Ectodermal cell (in vitro differentiated cells): Measurements from ENCODE around the gene NXT1.

Experiments used
- H3K27ac ChIP-seq: 2 replicates; pipeline ENCODE4 v1.7.0; 2013; ENCODE audit warnings: mild to moderate bottlenecking, low read depth, low read length; ENCODE audit not compliant: insufficient read depth, poor library complexity, severe bottlenecking
- H3K27me3 ChIP-seq: 2 replicates; pipeline ENCODE4 v1.7.0; 2013; ENCODE audit warnings: mild to moderate bottlenecking, low read length; ENCODE audit not compliant: insufficient read depth, control insufficient read depth, poor library complexity, severe bottlenecking
- H3K36me3 ChIP-seq: one replicate; pipeline ENCODE4 v1.7.0; 2013; ENCODE audit warnings: low read length; ENCODE audit not compliant: control insufficient read depth, insufficient read depth
- H3K4me1 ChIP-seq: one replicate; pipeline ENCODE4 v1.7.0; 2013; ENCODE audit warnings: low read length; ENCODE audit not compliant: control insufficient read depth, insufficient read depth
- H3K4me3 ChIP-seq: 2 replicates; pipeline ENCODE4 v1.7.0; 2013; ENCODE audit warnings: low read depth, low read length, control low read depth; ENCODE audit not compliant: insufficient read depth
- H3K9me3 ChIP-seq: 2 replicates; pipeline ENCODE4 v1.7.0; 2013; ENCODE audit warnings: mild to moderate bottlenecking, low read length, moderate library complexity; ENCODE audit not compliant: control insufficient read depth
- WGBS, 2 experiments: methylation state at CpG; one replicate each; pipeline ENCODE4 v1.1.7; 2013; ENCODE audit warnings: missing lambda C conversion rate in 2 of 2; 5-methylcytosine and 5-hydroxymethylcytosine counted together

Gene NXT1

DNA sequence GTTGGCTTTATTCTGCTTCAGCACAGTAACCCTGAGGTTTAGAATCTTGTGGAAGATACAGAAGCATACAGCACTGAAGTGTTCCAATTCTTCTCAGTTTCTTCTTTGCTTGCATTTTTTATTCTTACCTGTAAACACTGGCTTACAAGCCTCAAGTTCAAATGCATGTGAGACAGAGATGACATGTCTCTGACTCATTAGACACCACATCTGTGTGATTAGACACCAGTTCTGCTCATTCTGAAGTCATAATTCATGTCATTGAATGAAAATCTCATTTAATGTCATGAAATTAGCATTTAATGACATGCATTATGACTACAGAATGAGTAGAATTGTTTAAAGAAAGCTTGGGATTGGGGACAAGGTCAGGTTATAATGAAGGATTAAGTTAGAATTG, 17.2 kb downstream of the NXT1 start:
- H3K4me1 ChIP-seq = no peaks in the 10 kb centered on the region
- H3K27me3 ChIP-seq = no peaks in the 10 kb centered on the region
- H3K27ac ChIP-seq = no peak overlapping the region
- H3K9me3 ChIP-seq = no peaks in the 10 kb centered on the region
- peaks cover 31% of the 10 kb centered on the region for H3K36me3 ChIP-seq
- H3K4me3 ChIP-seq = no peak overlapping the region

DNA sequence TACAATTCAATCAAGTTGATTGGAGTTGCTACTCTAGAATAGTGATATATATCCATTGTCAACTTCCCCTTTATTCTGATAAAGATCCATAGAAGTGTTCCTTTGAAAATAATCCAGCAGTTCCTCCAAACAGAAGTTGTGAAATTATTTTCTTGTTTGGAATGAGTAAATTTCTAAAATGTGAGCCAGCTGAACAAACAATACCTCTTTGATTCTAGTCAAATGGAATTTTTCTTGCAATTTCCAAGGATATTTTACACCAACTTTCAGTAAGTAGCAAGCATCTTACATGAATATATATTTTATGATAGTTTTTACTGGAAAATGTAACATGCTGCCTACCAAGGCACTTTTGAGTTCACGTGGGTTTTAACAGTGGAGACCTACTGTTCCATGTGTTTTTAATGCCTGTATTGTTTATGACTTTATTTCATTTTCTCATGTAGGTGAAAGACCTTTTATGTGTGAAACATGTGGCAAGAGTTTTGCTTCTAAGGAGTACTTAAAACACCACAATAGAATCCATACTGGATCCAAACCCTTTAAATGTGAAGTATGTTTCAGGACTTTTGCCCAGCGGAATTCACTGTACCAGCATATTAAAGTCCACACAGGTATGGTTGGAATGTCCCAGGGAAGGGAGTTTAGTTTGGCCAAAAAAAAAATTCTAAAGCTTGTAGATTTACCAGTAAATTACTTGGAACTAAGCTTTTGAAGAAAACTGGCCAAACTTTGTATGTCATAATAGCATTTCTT, 17.9 kb downstream of the NXT1 start:
- Histone ChIP-seq H3K4me3 (no peak overlapping the region), H3K4me1 (no peaks in the 10 kb centered on the region), H3K27me3 (no peaks in the 10 kb centered on the region), H3K27ac (no peak overlapping the region), H3K9me3 (no peaks in the 10 kb centered on the region), H3K36me3 (peaks cover 34% of the 10 kb centered on the region)
- 95 to 100% methylated on average over 1 to 2 of the region's 2 CpGs for WGBS, 2 experiments

DNA sequence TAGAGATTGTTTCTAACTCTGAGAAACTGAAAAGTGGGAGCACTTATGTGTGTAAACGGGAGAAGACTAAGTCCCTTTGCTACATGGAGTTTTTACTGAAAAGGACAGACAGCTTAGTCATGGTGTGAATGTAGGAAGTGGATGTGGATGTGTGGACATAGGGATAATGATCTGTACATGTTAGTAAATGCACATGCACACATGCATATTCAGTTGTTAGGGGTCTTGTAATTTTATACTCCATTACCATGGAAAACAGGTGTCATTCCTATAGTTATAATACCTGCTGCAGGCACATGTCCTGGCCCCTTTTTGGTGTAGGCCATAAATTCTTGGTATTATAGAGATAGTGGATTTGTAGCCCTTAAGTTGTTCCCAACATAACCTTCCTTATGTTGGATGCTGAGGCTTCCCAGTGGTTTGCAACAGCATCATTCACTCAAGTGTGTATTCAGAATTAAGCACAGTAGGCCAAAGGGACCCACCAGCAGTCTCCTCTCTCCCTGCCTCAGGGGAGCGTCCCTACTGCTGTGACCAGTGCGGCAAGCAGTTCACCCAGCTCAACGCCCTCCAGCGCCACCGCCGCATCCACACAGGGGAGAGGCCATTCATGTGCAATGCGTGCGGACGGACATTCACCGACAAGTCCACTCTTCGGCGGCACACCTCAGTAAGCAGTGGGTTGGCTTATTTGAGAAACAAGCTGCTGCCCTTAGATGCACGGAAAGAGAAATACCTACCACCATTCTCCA, 18.7 kb downstream of the NXT1 start:
- Histone ChIP-seq H3K4me1 (no peaks in the 10 kb centered on the region), H3K27me3 (no peaks in the 10 kb centered on the region), H3K9me3 (no peaks in the 10 kb centered on the region), H3K27ac (no peak overlapping the region), H3K36me3 (peaks cover 37% of the 10 kb centered on the region), H3K4me3 (no peak overlapping the region)
- WGBS, 2 experiments = 96 to 97% methylated on average over 14 of the region's 14 CpGs

DNA sequence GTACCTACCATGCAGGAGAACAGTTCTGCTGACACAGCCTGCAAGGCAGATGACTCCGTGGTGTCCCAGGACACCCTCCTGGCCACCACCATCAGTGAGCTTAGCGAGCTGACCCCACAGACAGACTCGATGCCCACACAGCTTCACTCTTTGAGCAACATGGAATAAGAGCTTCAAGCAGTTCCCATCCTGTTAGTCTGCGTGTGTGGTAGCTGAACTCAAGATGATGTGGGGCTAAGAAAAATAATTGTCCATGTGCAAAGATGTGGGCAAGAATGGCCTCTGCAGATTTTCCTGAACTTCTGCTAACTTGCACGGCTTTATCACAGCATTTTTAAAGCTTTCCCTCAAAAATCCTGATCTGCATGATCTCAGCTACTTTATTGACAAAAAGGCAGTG, 19.7 kb downstream of the NXT1 start:
- Histone ChIP-seq H3K4me1 (no peaks in the 10 kb centered on the region), H3K9me3 (no peaks in the 10 kb centered on the region), H3K4me3 (no peak overlapping the region), H3K27me3 (no peaks in the 10 kb centered on the region), H3K36me3 (peaks cover 37% of the 10 kb centered on the region), H3K27ac (no peak overlapping the region)
- 95% methylated on average over 5 of the region's 5 CpGs for WGBS, 2 experiments

DNA sequence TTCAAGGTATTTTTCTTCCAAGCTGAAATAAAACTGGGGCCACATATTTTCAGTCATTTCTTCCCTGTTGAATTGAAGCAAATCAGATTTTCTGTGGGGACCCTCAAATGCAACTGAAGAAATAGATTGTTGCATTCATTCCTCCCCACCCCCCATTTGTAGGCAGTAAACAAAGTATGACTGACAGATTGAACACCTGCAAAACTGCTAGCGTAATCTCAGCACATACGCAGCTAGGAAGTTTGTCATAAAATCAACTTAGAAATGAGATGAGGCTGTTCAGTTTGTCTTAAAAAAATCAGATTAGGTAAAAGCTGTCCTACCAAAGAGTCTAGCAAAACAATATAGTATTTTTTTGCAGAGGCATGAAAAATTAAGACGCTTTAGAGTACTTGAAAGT, 20.3 kb downstream of the NXT1 start:
- WGBS, 2 experiments = 91 to 98% methylated on average over 3 of the region's 3 CpGs
- H3K36me3 ChIP-seq = peaks cover 37% of the 10 kb centered on the region
- no peak overlapping the region for H3K27ac ChIP-seq
- no peaks in the 10 kb centered on the region for H3K27me3 ChIP-seq
- no peaks in the 10 kb centered on the region for H3K9me3 ChIP-seq
- H3K4me1 ChIP-seq = no peaks in the 10 kb centered on the region
- H3K4me3 ChIP-seq = no peak overlapping the region

DNA sequence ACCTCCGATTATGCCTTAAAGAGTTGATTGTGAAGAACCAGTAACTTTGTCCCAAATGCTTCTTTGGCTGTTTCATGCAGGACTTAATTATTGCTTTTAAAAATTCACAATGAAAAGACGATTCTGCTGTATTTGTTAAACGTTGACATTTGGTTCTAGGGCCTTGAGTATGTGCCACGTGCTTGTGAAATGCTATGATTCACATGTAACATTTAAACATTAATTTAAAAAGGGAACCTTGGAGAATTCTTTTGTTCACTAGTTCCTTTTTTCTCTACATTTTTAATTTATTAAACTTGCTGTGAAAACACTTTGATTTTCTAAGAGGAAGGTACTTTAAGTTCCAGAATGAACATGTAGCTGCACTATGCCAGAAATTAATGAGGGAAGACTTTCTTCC, 20.9 kb downstream of the NXT1 start:
- H3K4me3 ChIP-seq = no peak overlapping the region
- H3K27me3 ChIP-seq = no peaks in the 10 kb centered on the region
- 86 to 96% methylated on average over 3 to 4 of the region's 4 CpGs for WGBS, 2 experiments
- H3K9me3 ChIP-seq = no peaks in the 10 kb centered on the region
- H3K4me1 ChIP-seq = no peaks in the 10 kb centered on the region
- no peak overlapping the region for H3K27ac ChIP-seq
- H3K36me3 ChIP-seq = peaks cover 40% of the 10 kb centered on the region

DNA sequence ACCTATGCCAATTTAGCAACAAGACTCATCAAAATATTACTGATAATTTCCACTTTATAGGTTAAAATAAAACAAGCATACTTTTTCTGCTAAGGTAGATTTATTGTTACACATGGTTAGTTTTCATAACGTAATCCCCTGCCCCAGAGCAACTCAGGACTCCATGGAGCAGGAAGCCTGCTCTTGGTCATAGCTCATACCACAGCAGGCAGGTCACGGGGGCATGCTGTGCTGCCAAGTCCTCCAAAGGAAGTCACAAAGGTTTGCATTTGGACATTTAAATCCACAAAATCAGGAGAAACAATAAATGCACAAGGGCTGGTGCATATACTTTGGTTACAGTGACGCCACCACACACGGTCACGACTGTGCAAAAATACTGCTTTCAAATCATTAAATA, 23.9 kb downstream of the NXT1 start:
- WGBS, 2 experiments = 80 to 85% methylated on average over 5 of the region's 5 CpGs
- Histone ChIP-seq H3K27ac (no peak overlapping the region), H3K4me1 (no peaks in the 10 kb centered on the region), H3K27me3 (no peaks in the 10 kb centered on the region), H3K36me3 (peaks cover 36% of the 10 kb centered on the region), H3K4me3 (no peak overlapping the region), H3K9me3 (no peaks in the 10 kb centered on the region)

DNA sequence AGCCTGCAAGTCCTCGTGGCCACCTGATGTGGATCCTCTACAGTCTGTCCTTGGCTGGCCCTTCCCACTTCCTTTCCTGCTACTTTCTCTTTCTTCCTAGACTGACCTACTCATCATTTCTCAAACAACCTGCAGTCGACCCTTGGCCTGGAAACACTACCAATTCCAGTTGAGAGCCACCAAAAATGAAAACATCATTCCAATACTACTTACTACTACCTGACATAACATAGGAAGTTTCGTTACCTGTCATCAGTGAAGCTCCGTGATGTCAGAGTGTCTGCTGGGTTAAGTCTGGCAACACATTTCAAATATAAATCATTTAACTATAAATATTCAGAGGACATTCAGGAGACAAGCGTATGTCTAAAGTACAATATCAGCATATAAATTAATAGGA, 25.2 kb downstream of the NXT1 start:
- Histone ChIP-seq H3K9me3 (no peaks in the 10 kb centered on the region), H3K27me3 (no peaks in the 10 kb centered on the region), H3K36me3 (peaks cover 22% of the 10 kb centered on the region), H3K4me3 (no peak overlapping the region), H3K27ac (no peak overlapping the region), H3K4me1 (no peaks in the 10 kb centered on the region)
- 86 to 91% methylated on average over 4 of the region's 5 CpGs for WGBS, 2 experiments

DNA sequence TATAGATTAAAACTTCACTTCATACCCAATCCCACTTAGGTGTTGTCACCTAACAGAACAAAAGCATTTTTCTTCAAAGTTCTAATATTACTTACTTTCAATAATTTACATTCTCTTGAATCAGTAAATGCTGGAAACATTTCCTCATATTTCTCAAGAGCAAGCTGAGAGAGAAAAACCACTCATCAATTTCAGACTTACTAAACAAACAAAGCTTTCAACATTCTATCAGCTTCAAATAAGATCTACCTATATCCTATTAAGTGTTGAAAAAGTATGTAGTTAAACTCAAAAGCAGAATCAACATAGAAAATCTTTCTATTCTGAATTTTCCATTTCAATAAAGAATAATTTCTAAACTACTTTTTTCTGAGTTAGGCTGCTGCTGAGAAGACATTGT, 29.2 kb downstream of the NXT1 start:
- no peak overlapping the region for H3K27ac ChIP-seq
- H3K9me3 ChIP-seq = no peaks in the 10 kb centered on the region
- peaks cover 13% of the 10 kb centered on the region for H3K36me3 ChIP-seq
- H3K4me1 ChIP-seq = no peaks in the 10 kb centered on the region
- H3K27me3 ChIP-seq = no peaks in the 10 kb centered on the region
- H3K4me3 ChIP-seq = no peak overlapping the region

DNA sequence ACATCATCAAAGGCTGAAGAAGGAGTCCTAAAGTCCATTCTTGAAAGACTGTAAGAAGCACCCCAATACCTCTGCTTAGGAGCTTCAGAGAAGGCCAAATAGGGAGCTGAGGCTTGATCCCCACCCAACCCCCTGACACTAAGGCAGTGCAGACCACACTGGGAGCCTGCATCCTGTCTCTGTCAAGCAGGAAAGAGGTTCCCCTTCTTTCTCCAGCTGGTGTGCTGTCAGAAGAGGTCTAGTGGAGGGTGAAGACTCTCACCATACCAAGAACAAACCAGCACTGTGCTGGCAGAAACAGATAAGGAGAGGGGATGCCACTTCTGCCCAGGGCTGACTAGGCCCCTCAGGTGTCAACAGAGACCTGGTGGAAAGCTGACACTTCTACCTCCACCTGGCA, 31.3 kb downstream of the NXT1 start:
- no peak overlapping the region for H3K4me3 ChIP-seq
- no peaks in the 10 kb centered on the region for H3K27me3 ChIP-seq
- H3K9me3 ChIP-seq = no peaks in the 10 kb centered on the region
- no peaks in the 10 kb centered on the region for H3K4me1 ChIP-seq
- no peak overlapping the region for H3K27ac ChIP-seq
- peaks cover 7% of the 10 kb centered on the region for H3K36me3 ChIP-seq
